GM18511 (cell line): ENCODE data around the gene COX6B1.
"Not testable (repeated sequence)": the region's sequence is repeated elsewhere in the genome, so short reads cannot be mapped to it uniquely, and the experiment has no call there.

Experiments used
- ATAC-seq: cut with Tn5 transposase; IDR thresholded peaks from one replicate; pipeline ENCODE4 v1.9.1; 2021; ENCODE audit warnings: mild to moderate bottlenecking, moderate library complexity; ENCODE audit not compliant: unreplicated experiment

Gene COX6B1

DNA sequence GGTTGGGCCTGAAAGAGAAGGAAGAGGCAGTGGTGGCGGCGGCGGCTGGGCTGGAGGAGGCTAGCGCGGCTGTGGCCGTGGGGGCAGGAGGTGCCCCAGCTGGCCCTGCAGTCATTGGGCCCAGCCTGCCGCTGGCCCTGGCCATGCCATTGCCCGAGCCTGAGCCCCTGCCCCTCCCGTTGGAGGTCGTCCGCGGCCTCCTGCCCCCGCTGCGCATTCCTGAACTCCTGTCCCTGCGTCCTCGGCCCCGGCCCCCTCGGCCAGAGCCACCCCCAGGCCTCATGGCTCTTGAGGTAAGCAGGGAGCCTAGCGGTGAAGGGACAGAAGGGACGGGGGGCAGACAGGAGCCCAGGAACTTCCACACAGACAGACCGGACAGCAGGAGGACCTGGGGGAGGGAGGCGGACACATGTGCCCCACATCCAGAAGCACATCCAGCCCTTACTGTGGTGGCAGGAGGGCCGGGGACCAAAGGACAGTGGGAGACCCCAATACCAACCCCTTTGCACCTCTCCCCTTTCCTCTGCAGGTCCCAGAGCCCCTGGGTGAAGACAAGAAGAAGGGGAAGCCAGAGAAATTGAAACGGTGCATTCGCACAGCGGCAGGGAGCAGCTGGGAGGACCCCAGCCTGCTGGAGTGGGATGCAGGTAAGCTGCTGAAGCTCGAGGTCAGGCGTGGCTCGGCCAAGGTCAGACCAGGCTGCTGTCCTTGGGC, 14.2 kb upstream of the COX6B1 start:
- no peak for ATAC-seq

- no peak for ATAC-seq
Measured at GRCh38 chr19:35636651-35637050, 11.5 kb upstream of the COX6B1 start.

GRCh38 chr19:35637165-35637564, 11.0 kb upstream of the COX6B1 start:
- no peak for ATAC-seq

DNA sequence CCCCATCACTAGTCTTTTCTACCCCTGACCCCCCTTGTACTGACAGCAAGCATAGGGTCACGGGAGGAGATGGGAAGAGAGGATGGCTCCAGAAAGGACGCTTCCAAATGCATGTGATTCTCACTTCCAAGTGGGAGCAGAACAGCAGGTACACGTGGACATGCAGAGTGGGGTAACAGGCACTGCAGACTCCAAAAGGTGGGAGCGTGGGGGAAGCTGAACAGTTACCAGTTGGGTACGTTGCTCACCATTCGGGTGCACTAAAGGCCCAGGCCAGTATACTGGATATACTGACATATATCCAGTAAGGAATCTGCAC, 8.8 kb upstream of the COX6B1 start:
- no peak for ATAC-seq

- ATAC-seq: no peak
Measured at GRCh38 chr19:35639863-35640262, 8.3 kb upstream of the COX6B1 start.

GRCh38 chr19:35641515-35642151, 6.5 kb upstream of the COX6B1 start, which contains the start of gene ETV2:
Gene ETV2, plus strand, starts transcription at chr19:35641745. Its CDS starts 716 bp downstream, at chr19:35642461.
- ATAC-seq: no peak

- ATAC-seq: no peak
Measured at GRCh38 chr19:35642312-35642711, 5.8 kb upstream of the COX6B1 start.

DNA sequence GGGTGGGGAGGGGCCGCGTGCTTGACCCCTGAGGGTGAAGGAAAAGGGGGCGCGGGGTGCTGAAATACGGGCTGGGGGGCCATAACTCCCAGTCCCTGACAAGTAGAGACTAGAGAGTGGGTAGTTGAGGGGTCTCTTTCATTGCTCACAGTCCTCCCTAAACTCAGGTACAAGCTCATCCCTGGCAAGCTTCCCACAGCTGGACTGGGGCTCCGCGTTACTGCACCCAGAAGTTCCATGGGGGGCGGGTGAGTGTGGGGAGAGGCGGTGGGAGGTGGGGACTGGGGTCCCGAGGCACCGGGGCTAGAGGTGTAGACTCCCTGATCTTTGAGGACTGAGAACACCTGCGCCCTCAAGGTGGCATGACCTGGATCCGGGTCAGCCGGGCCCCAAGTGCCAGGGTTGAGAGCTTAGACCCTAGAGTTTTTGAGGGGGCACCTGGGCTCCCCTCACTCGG, 5.3 kb upstream of the COX6B1 start:
- ATAC-seq: no peak

GRCh38 chr19:35643255-35644205, 4.6 kb upstream of the COX6B1 start:
- peak; percentile 47 for ATAC-seq

GRCh38 chr19:35644206-35644986, 3.7 kb upstream of the COX6B1 start:
- ATAC-seq: peak; percentile 75

- no peak for ATAC-seq
Measured at GRCh38 chr19:35644987-35645679, 3.0 kb upstream of the COX6B1 start.

DNA sequence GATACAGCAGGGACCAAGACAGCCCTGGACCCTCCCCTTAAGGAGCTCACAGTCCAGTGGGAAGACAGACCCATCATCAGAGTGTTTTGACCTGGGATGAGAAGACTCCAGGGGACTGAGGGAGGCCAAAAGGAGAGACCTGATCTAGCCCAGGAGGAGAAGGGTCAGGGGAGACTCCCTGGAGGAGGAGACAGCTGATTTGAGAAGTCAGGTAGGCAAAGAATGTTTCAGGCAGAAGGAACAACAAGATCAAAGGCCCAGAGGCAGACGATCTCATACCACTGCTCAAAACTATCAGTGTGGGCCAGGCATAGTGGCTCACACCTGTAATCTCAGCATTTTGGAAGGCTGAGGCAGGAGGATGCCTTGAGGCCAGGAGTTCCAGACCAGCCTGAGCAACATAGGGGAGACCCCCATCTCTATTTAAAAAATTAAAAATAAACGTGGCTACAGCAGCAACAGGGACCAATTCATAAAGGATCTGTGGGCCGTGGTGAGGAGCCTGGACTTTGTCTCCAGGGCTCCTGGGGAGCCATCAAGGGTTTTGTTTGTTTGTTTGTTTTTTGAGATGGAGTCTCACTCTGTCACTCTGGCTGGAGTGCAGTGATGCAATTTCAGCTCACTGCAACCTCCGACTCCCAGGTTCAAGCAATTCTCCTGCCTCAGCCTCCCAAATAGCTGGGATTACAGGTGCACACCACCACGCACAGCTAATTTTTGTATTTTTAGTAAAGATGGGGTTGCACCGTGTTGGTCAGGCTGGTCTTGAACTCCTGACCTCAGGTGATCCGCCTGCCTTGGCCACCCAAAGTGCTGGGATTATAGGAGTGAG, 2.2 kb upstream of the COX6B1 start:
- no peak for ATAC-seq

DNA sequence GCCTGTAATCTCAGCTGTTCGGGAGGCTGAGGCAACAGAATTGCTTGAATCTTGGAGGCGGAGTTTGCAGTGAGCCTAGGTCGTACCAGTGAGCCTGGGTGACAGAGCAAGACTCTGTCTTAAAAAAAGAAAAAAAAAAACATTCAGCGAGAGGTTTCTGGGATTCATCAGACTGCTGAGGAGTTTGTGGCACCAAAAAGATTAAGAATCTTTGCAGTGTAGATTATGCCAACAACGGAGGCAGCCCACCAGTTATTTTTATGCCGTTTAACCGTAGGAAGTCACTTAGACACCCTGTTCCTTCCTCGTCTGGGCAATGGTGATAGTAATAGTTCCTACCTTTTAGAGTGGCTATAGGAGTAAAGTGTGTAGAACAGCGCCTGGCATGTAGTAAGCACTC, 2.5 kb downstream of the COX6B1 start:
- no peak for ATAC-seq

DNA sequence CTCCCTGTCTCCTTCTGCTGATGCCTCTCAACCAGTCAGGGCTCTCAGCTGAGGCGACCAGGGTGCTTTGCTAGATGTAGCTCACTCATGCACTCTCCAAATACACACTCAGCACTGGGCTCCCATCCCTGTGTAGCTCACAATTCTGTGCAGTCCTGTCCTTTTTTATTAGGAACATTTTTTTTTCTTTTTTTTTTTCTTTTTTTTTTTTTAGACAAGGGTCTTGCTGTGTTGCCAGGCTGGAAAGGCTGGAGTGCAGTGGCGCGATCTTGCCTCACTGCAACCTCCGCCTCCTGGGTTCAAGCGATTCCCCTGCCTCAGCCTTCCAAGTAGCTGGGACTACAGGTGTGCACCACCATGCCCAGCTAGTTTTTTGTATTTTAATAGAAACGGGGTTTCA, 6.7 kb downstream of the COX6B1 start:
- not testable (repeated sequence) for ATAC-seq

DNA sequence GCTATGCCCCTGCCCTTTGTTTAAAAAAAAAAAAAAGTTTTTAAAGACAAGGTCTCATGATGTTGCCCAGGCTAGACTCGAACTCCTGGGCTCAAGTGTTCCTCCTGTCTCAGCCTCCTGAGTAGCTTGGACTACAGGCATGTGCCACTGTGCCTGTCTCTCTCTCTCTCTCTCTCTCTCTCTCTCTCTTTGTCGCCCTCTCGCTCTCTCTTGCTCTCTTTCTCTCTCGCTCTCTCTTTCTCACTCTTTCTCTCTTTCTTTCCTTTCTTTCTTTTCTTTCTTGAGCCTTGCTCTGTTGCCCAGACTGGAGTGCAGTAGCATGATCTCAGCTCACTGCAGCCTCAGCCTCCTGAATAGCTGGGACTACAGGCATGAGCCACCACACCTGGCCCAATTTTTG, 7.5 kb downstream of the COX6B1 start:
- no peak for ATAC-seq

DNA sequence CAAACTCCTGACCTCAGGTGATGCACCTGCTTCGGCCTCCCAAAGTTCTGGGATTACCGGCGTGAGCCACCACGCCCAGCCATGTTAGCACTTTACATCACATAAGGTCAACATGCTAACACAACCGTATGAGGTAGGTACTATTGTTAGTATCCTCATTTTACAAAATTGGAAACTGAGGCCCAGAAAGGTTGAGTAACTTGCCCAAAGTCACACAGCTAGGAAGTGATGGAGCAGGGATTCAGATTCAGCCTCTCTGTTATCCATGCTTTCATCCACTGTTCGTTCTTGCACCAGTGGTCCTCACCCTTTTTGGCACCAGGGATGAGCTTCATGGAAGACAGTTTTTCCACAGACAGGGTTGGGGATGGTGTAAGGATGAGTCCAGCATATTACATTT, 8.6 kb downstream of the COX6B1 start:
- no peak for ATAC-seq

DNA sequence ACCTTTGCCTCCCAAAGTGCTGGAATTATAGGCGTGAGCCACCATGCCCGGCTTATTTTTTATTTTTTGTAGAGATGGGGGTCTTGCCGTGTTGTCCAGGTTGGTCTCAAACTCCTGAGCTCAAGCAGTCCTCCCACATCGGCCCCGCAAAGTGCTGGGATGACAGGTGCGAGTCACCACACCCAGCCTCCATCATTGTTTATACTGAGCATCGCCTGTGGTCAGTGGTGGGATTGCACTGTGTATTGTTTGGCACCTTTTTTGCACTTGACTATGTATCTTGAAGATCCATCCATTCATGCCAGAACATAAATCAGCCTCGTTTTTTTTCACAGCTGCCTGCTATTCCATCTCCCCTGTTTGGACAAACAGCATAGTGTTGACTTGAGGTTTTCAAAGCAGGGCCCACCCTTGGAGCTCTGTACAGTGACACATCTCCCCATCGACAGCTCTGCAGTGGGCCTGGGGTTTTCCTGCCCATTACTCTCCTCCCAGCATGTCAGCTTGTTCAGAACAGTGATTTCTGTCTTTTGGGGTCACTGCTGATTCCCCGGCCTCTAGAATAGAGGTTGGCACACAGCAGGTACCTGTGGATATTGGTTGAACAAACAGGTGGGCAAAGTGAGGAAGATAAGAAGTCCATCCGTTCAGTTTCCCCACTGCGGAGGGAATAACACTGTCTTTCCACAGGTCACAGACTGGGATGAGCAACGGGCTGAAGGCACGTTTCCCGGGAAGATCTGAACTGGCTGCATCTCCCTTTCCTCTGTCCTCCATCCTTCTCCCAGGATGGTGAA, 10.0 kb downstream of the COX6B1 start:
- no peak for ATAC-seq

GRCh38 chr19:35661995-35662340, 13.8 kb downstream of the COX6B1 start:
- no peak for ATAC-seq

DNA sequence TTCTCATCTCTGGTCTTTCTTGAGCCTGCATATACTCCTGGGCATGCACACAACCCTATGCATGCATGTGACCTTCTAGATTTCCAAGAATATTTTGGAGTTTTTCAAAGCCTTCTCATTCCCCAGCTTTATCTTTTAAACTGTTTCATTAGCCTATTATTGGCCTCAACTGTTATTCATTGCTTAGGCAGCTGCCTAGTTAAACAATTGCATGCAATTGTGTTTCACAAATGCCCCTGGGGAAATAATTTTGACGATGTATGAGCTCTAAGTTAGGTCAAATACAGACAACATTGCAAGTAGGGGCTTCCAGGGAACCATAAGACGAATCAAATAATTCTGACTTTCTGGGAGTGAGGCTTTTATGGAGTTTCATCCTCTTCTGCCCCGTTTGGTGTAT, 15.9 kb downstream of the COX6B1 start:
- no peak for ATAC-seq
